Mammary epithelial cell (primary cell): Measurements from ENCODE around the gene LHPP.

Source experiments
- EZH2 ChIP-seq: IDR thresholded peaks from 2 replicates; pipeline ENCODE4 v1.6.1; 2012; ENCODE audit warnings: low read length, inconsistent platforms, borderline replicate concordance
- TF ChIP-seq, protein P1 (sequence below), 2 donors: IDR thresholded peaks in 1 of 2; conservative IDR thresholded peaks in 1 of 2; 2 replicates each; pipeline ENCODE4 v1.5.1; 2011 to 2012; ENCODE audit warnings: inconsistent platforms in 2 of 2, low read length in 2 of 2, mild to moderate bottlenecking in 2 of 2, control low read depth in 1 of 2, low read depth in 1 of 2; ENCODE audit not compliant: insufficient read depth in 1 of 2; ENCODE audit errors: extremely low read depth in 1 of 2

DNA sequence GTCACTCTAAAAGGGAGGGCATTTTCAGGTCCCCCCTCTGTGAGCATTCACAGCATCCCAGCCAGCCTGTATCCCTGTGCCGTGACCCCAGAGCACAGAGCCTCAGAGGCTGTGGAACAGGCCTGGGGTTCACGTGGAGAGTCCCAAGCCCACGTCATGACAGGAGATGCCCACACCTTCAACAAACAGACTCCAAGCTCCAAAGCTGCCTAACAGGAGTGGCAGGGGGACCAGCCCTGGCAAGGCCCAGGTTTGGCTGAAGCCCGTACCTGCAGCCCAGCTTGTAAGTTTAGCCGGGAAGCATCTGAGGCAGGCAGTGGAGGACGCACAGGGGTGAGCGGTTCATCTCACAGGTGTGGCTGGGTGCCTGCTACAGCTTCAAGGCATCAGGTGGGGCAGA lies 33.5 kb downstream of the LHPP start:
- TF ChIP-seq, protein P1, sequence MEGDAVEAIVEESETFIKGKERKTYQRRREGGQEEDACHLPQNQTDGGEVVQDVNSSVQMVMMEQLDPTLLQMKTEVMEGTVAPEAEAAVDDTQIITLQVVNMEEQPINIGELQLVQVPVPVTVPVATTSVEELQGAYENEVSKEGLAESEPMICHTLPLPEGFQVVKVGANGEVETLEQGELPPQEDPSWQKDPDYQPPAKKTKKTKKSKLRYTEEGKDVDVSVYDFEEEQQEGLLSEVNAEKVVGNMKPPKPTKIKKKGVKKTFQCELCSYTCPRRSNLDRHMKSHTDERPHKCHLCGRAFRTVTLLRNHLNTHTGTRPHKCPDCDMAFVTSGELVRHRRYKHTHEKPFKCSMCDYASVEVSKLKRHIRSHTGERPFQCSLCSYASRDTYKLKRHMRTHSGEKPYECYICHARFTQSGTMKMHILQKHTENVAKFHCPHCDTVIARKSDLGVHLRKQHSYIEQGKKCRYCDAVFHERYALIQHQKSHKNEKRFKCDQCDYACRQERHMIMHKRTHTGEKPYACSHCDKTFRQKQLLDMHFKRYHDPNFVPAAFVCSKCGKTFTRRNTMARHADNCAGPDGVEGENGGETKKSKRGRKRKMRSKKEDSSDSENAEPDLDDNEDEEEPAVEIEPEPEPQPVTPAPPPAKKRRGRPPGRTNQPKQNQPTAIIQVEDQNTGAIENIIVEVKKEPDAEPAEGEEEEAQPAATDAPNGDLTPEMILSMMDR (conservative IDR thresholded peaks at IDR 0.05 in 1 of 2, IDR thresholded peaks at IDR 0.05 in 1 of 2; ENCODE audit: extremely low read depth in 1 of 2, insufficient read depth in 1 of 2, low read depth in 1 of 2, low read length in 2 of 2): no peak
- no peak for TF ChIP-seq EZH2
